Stimulated activated naive CD8-positive, alpha-beta T cell treated with anti-CD3 and anti-CD28 coated beads, Interleukin-15, Interleukin-2, amounts not matched to agents 100 ng/mL and 50 ng/mL, for 24 hours (primary cell): ENCODE measurements around the gene DUSP5.
"Not testable (repeated sequence)": the region's sequence is repeated elsewhere in the genome, so short reads cannot be mapped to it uniquely, and the experiment has no call there.

ENCODE experiments used
- H3K27ac Mint-ChIP-seq: one replicate; pipeline ENCODE4 v1.8.0; 2021; ENCODE audit warnings: mild to moderate bottlenecking, mixed read lengths
- H3K27me3 Mint-ChIP-seq: one replicate; pipeline ENCODE4 v1.8.0; 2021; ENCODE audit warnings: mixed read lengths
- H3K36me3 Mint-ChIP-seq: one replicate; pipeline ENCODE4 v1.8.0; 2021; ENCODE audit warnings: low read depth, mixed read lengths
- H3K4me1 Mint-ChIP-seq: one replicate; pipeline ENCODE4 v1.8.0; 2021; ENCODE audit warnings: low read depth, mixed read lengths
- H3K4me3 Mint-ChIP-seq: one replicate; pipeline ENCODE4 v1.8.0; 2021; ENCODE audit warnings: mild to moderate bottlenecking, mixed read lengths
- H3K9me3 Mint-ChIP-seq: one replicate; pipeline ENCODE4 v1.8.0; 2021; ENCODE audit warnings: mixed read lengths

Gene DUSP5

DNA sequence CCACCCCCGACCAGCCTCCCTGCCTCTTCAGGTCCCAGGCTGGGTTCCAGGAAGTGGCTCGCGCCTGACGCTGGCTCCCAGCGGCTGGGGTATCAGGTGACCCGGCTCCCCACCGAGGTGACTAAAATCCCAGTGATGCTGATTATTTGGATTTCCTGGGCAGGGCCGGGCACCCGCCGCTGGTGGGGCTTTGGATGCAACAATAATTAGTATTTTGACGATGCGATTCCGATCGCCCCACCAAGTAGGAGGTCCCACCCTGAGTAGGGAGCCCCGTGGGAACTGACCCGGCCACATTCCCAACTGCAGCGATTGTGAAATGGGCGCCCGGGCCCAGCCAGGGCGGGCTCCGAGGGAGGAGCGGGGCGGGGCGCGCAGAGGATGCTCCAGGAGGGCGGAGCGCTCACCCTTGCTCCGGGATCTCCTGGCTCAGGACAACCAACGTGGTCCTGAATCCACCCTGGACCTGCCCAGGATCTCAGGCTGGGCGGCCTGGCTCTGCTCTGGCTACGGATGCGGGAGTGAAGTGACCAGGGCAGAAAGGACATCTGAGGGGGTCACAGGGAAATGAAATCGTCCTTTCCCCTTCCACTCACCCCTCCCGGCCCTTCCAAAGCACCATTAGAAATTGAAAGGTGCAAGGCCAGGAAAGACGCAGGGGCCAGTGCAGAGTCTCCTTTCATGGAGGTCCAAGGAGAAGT lies 32.6 kb downstream of the DUSP5 start:
- Mint-ChIP-seq H3K9me3 (no peaks in the 10 kb centered on the region), H3K27ac (no peak overlapping the region), H3K36me3 (no peaks in the 10 kb centered on the region), H3K27me3 (no peaks in the 10 kb centered on the region), H3K4me1 (peaks cover 68% of the 10 kb centered on the region), H3K4me3 (no peak overlapping the region)

- H3K4me3 Mint-ChIP-seq, result no peak overlapping the region
- H3K27ac Mint-ChIP-seq, result no peak overlapping the region
- peaks cover 69% of the 10 kb centered on the region for H3K4me1 Mint-ChIP-seq
- H3K36me3 Mint-ChIP-seq, result no peaks in the 10 kb centered on the region
- H3K27me3 Mint-ChIP-seq, result no peaks in the 10 kb centered on the region
- no peaks in the 10 kb centered on the region for H3K9me3 Mint-ChIP-seq
These were observed 34.0 kb downstream of the DUSP5 start for GRCh38 chr10:110531687-110532086.

GRCh38 chr10:110532628-110533027 lies 34.9 kb downstream of the DUSP5 start:
- peaks cover 71% of the 10 kb centered on the region for H3K4me1 Mint-ChIP-seq
- not testable (repeated sequence) for H3K9me3 Mint-ChIP-seq, H3K27me3 Mint-ChIP-seq, H3K36me3 Mint-ChIP-seq, H3K27ac Mint-ChIP-seq, H3K4me3 Mint-ChIP-seq

DNA sequence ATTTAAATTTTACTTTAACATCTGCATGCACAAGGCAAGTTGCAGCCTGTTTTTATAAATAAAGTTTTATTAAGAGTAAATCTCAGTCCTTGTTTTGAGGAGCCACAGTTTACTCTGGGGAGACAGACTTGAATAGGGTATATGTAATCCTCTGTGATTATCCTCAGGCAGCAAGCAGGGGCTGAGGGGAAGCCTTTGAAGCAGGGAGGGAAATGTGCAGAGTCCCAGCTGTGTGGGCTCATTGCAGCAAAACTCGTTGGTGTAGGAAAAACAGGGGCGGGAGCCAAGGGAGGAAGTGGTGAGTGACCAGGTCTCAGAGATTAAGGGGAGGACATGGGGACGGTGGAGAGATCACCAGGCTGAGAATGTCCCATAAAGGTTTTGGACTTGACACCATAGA lies 35.4 kb downstream of the DUSP5 start:
- Mint-ChIP-seq H3K36me3 (no peaks in the 10 kb centered on the region), H3K27ac (peak overlapping the region; percentile 12), H3K9me3 (no peaks in the 10 kb centered on the region), H3K27me3 (no peaks in the 10 kb centered on the region), H3K4me1 (peaks cover 68% of the 10 kb centered on the region), H3K4me3 (no peak overlapping the region)

DNA sequence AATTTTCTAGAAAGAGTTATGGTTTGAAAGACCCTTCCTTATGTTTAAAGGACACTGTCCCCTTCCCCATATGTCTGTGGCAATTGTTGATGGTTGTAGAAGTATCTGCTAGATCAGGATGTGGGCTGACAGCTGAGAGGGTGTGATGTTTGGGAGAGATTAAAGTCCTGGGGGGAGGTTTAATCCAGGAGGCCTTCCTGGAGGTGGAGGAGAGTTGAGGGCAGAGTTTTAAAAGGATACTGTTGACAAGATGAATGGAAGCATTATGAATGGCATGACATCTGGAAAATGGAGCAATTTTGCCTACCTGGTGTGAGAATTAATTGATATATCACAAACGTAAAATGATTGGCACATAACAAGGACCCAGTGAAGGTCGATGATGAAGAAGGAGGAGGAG lies 36.9 kb downstream of the DUSP5 start:
- H3K27me3 Mint-ChIP-seq, result no peaks in the 10 kb centered on the region
- H3K27ac Mint-ChIP-seq, result peak overlapping the region; percentile 64
- peak overlapping the region; percentile 35 for H3K4me3 Mint-ChIP-seq
- peaks cover 56% of the 10 kb centered on the region for H3K4me1 Mint-ChIP-seq
- no peaks in the 10 kb centered on the region for H3K36me3 Mint-ChIP-seq
- H3K9me3 Mint-ChIP-seq, result no peaks in the 10 kb centered on the region

GRCh38 chr10:110535958-110536891 lies 38.5 kb downstream of the DUSP5 start:
- Mint-ChIP-seq H3K27me3 (no peaks in the 10 kb centered on the region), H3K4me3 (peak overlapping the region; percentile 61), H3K4me1 (peaks cover 50% of the 10 kb centered on the region), H3K9me3 (no peaks in the 10 kb centered on the region), H3K36me3 (no peaks in the 10 kb centered on the region), H3K27ac (peak overlapping the region; percentile 97)

DNA sequence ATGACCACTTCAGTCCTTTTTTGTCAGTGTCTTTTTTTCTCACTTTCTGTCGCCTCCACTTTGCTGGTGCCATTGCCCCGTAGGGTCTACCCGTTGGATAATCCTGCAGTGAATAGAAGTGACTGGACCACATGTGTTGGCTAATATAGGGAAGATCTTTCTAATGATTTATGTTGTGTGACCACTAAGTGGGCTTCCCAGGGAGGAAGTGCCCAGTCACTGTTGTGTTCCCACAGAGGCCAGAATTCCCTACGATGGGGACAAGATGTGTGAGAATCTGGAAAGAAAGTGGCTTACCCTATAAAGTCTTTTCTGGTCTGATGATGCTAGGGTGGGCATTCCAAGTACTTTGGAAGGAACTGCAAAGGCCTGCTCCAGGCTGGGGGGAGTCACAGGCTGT lies 41.4 kb downstream of the DUSP5 start:
- no peaks in the 10 kb centered on the region for H3K9me3 Mint-ChIP-seq
- peaks cover 46% of the 10 kb centered on the region for H3K4me1 Mint-ChIP-seq
- H3K27me3 Mint-ChIP-seq, result no peaks in the 10 kb centered on the region
- H3K4me3 Mint-ChIP-seq, result no peak overlapping the region
- H3K36me3 Mint-ChIP-seq, result no peaks in the 10 kb centered on the region
- no peak overlapping the region for H3K27ac Mint-ChIP-seq

- no peaks in the 10 kb centered on the region for H3K27me3 Mint-ChIP-seq
- no peak overlapping the region for H3K4me3 Mint-ChIP-seq
- H3K4me1 Mint-ChIP-seq, result peaks cover 37% of the 10 kb centered on the region
- H3K27ac Mint-ChIP-seq, result no peak overlapping the region
- no peaks in the 10 kb centered on the region for H3K36me3 Mint-ChIP-seq
- H3K9me3 Mint-ChIP-seq, result no peaks in the 10 kb centered on the region
These were observed 42.3 kb downstream of the DUSP5 start for GRCh38 chr10:110540031-110540430.

DNA sequence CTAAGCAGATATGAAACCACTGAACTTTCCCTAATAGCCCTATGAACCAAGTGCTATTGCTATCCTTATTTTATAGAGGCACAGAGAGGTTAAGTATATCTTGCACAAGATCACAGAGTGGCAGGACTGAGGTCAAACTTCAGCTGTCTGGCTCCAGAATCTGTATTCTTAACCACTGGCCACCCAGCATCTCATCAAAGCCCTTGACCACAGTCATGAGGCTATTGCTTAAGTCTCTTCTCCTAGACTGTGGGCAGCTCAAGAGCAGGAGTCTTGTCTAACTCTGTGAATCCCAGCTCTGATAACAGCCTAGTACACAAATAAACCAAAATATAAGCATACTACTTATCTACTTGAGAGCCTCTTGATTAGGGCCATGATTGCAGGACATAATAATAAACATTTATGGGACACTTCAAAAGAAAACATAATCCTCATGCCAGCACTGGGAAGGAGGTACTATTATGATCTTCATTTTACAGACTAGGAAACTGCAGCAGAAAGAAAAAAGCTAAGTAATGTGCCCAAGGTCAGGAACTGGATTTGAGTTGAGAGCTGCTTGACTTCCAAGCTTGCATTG lies 47.3 kb downstream of the DUSP5 start:
- H3K4me3 Mint-ChIP-seq, result no peak overlapping the region
- peaks cover 17% of the 10 kb centered on the region for H3K4me1 Mint-ChIP-seq
- H3K27ac Mint-ChIP-seq, result no peak overlapping the region
- no peaks in the 10 kb centered on the region for H3K36me3 Mint-ChIP-seq
- H3K9me3 Mint-ChIP-seq, result no peaks in the 10 kb centered on the region
- H3K27me3 Mint-ChIP-seq, result peaks cover 12% of the 10 kb centered on the region

GRCh38 chr10:110546077-110546476 lies 48.4 kb downstream of the DUSP5 start:
- peaks cover 20% of the 10 kb centered on the region for H3K27me3 Mint-ChIP-seq
- no peaks in the 10 kb centered on the region for H3K36me3 Mint-ChIP-seq
- H3K4me1 Mint-ChIP-seq, result peaks cover 14% of the 10 kb centered on the region
- no peaks in the 10 kb centered on the region for H3K9me3 Mint-ChIP-seq
- no peak overlapping the region for H3K27ac Mint-ChIP-seq
- H3K4me3 Mint-ChIP-seq, result no peak overlapping the region

DNA sequence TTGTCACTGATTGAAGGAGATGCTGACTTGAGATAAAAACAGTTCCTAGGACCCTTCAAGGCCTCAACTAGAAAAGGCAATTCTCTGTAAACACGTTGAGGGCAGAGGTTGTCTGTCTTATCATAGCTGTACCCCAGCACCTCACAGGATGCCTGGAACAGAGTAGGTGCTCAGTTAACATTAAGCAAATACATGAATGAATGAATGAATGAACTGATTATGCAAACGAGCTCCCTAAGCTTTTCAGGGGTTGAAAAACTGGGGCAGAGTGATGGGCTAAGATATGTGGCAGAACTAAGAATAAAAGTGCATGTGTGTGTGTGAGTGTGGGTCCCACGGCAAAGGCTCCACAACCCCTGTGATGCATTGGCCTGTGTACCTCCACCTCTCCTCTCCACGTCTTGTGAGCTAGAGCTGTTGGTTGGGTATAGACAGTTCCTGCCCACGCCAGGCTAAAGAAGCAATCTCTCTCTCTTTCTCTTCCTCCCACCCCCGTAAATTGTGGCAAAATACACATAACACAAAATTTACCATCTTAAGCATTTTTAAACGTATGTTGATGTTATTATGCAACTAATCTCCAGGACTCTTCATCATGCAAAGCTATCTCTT lies 48.9 kb downstream of the DUSP5 start:
- Mint-ChIP-seq H3K27me3 (peaks cover 25% of the 10 kb centered on the region), H3K4me3 (no peak overlapping the region), H3K36me3 (no peaks in the 10 kb centered on the region), H3K9me3 (no peaks in the 10 kb centered on the region), H3K4me1 (peaks cover 14% of the 10 kb centered on the region), H3K27ac (no peak overlapping the region)

DNA sequence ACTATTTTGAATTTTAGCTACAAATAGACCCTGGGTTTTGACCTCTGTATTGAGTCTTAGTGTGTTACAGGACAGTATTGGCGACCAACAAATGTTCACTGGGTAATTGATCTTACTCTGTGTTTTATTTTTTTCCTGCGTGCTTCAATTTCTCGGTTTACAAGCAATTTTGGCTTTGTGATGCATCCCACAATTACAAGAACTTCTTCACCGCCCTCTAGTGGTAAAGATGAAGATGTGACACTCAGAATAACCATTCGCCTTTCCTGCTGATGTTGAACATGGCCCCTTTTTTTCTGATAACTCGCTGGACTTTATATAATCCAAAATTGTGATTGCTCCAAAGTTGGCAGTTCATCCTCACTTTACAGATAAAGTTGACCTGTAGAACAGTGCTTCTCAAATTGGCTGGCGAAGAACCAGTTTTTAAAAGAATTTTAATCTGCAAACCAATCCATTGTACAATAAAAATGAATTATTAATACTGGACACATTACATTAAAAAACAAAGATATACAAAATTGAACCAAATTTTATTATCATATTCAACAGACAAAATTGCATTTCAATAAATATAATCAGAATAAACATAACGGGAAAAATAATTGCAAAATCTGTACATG lies 49.5 kb downstream of the DUSP5 start:
- Mint-ChIP-seq H3K9me3 (no peaks in the 10 kb centered on the region), H3K36me3 (no peaks in the 10 kb centered on the region), H3K27me3 (peaks cover 31% of the 10 kb centered on the region), H3K27ac (no peak overlapping the region), H3K4me3 (no peak overlapping the region), H3K4me1 (peaks cover 14% of the 10 kb centered on the region)

GRCh38 chr10:110548002-110548401 lies 50.3 kb downstream of the DUSP5 start:
- H3K36me3 Mint-ChIP-seq, result no peaks in the 10 kb centered on the region
- H3K4me1 Mint-ChIP-seq, result peaks cover 14% of the 10 kb centered on the region

GRCh38 chr10:110549211-110549610 lies 51.5 kb downstream of the DUSP5 start:
- peaks cover 14% of the 10 kb centered on the region for H3K4me1 Mint-ChIP-seq

More at GRCh38 chr10:110548002-110548401, 50.3 kb downstream of the DUSP5 start:
- no peak overlapping the region for H3K4me3 Mint-ChIP-seq
- no peaks in the 10 kb centered on the region for H3K9me3 Mint-ChIP-seq
- peaks cover 34% of the 10 kb centered on the region for H3K27me3 Mint-ChIP-seq
- H3K27ac Mint-ChIP-seq, result no peak overlapping the region

More at GRCh38 chr10:110549211-110549610, 51.5 kb downstream of the DUSP5 start:
- peaks cover 34% of the 10 kb centered on the region for H3K27me3 Mint-ChIP-seq
- no peaks in the 10 kb centered on the region for H3K9me3 Mint-ChIP-seq
- H3K4me3 Mint-ChIP-seq, result no peak overlapping the region
- H3K27ac Mint-ChIP-seq, result no peak overlapping the region
- H3K36me3 Mint-ChIP-seq, result no peaks in the 10 kb centered on the region
